HG03135 (cell line): ENCODE measurements around the gene CYB5R3.

Experiments used
- ATAC-seq: cut with Tn5 transposase; IDR thresholded peaks from one replicate; pipeline ENCODE4 v1.9.1; 2021; ENCODE audit warnings: mild to moderate bottlenecking, moderate library complexity; ENCODE audit not compliant: unreplicated experiment

Gene CYB5R3

DNA sequence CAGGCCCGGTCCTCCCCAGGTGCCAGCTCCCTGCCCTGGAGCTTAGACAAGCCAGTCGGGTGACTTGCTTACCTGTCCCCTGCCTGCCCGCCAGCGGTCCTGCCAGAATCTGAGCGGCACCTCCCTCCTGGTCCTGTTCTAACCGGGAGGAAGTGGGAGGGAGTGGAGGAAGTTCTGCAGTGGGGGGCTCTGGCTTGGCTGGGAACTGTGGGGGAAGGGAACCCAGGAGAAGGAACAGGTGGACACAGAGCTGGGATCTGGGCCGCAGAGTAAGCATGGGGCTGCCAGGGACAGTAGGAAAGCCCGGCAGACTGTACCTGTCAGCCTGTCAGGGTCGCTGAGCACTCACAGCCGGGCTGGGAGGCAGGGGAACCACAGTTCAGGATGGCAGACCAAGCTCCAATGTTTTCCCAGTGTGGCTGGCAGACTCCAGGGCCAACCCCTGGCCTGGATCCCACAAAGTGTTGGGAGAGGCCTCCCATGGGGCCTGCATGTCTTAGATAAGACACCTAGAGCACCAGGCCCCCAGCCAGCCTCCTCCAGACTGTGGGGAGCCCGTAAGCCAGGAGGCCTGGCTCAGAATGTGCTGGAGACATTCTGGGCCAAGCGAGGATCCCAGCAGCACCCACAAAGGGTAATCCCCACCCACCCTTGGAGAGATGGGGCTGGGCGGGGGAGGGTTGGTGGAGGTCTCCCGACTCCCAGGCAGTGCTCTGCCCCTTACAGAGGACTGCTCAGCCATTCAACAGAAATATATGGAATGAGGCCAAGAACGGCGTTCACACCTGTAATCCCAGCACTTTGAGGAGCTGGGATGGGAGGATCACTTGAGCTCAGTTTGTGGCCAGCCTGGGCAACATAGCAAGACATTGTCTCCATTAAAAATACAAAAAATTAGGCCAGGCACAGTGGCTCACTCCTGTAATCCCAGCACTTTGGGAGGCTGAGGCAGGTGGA is 2.3 kb downstream of the CYB5R3 start:
- no peak for ATAC-seq

DNA sequence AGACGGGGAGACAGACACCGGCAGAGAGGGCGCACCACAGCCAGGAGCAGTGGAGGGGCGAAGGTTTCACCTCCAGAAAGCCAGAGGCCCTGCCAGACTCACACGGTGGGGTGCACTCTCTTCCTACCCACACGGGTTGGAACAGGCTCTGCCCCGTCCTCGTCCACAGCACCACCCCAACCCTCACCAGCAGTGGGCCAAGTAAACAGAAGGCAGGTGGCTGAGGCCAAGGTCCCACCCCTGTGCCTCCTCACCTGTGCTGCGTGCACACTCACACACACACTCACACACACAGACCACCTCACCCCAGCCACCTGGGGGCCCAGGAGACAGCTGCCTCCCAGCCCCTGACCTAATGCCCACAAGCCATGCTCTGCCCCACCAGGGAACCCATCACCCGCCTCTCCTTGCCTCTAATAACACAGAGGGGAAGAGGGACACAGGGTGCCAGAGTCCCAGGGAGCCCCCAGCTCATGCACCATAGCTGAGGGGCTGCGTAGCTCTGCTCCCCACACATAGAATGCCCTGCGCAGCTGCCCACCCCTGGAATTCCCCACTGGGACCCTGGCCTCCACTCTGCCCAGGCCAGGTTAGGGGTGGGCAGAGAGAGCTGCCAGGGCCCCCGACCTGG is 3.1 kb downstream of the CYB5R3 start:
- no peak for ATAC-seq

DNA sequence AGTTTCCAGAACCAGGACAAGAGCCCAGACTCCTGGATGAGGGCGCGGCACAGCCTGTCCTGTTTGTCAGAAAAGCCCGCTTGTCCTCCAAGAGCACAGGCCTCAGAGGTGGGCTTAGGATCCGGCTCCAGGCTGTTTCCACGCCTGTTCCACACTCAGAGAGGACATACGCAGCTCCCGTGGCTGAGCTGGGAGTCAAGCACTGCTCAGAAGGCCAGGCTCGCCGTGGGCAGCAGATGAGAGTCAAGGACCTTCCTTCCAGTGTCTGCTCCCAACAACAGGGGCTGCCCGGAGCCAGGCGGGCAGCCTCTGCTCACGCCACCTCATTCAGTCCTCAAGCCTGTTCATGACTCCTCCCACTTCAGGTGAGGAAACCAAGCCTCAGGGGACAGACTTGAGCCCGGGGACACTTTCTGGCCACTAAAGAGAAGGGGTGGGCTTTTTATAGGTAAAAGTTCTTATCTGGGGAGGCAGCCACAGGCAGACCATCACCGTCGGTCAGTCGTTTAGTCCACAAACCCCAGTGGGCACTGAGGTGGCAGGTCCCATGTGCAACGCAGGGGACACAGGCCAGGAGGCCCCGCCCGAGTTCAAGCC is 3.8 kb downstream of the CYB5R3 start:
- no peak for ATAC-seq

DNA sequence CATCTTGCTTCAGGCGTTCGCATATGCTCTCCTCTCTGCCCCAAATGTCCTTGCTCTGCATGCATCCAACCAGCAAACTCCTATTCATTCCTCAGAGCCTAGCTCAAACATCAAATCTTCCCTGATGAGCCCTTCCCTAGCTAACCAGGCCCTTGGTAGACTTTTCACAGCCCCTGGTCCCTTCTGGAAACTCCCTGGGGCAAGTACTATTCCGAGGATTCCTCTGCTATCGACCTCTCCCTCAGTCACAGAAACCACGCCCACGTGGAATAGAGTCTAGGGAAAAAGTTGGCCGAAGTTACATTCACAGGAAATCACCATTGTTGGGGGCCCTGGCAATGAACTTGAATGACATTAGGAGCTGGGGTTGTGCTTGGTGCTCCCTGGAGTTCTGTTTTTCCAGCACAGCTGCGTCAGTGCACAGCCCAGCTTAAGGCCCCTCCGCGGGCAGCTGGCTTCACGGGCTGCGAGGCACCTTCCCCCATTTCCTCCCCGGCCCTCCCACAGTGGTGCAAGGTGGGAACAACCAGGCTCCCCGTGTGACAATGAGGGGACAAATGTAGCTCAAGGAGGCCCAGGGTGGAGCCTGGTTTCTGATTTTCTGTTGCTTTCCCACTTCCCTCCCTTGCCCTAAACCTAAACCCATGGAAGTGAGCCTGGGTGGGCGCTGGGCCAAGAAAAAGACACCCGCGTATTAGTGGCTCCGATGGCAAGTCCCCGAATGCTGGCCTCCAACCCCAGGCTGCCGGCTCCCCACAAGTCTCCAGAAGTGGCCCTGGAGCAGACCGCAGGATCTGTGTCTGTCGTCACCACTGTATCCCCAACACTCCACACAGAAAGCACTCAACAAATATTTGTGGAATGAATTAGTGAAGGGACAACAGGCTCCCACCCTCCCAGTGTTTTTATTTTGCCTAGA is 4.5 kb downstream of the CYB5R3 start:
- no peak for ATAC-seq

DNA sequence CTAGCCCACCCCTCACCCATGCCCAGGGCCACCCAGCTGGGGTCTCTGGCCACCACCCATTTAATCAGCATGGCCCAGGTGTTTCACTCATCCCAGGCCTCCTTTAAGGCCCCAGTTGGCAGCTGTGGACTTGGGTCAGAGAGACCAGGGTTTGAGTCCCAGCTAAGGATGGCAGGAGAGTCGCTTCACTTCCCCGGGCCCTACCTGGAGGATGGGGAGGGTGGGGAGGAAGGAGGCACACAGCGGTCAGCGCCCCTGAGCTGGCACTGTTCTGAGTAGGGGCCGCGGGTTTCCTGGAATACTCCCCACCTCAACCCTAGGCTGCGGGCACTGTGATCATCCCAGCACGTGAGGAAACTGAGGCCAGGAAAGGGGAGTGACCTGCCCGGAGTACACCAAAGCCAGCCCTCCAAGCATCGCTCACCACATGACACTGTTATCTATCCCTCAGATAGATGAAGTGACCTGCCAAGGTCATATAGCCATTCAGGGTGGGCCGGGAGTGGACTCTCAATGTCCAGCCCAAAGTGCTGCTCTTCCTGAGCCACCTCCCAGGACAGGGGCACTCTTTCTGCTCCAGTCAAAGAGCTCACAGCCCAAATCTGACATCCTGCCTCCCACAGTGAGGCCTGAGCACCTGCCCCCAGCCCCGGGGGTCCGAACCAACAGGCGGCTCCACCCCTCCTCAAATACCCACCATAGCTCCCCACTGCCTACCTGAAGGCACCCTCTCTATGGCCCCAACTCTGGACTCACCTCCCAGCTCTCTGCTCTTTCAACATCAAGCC is 5.4 kb downstream of the CYB5R3 start:
- ATAC-seq: no peak

DNA sequence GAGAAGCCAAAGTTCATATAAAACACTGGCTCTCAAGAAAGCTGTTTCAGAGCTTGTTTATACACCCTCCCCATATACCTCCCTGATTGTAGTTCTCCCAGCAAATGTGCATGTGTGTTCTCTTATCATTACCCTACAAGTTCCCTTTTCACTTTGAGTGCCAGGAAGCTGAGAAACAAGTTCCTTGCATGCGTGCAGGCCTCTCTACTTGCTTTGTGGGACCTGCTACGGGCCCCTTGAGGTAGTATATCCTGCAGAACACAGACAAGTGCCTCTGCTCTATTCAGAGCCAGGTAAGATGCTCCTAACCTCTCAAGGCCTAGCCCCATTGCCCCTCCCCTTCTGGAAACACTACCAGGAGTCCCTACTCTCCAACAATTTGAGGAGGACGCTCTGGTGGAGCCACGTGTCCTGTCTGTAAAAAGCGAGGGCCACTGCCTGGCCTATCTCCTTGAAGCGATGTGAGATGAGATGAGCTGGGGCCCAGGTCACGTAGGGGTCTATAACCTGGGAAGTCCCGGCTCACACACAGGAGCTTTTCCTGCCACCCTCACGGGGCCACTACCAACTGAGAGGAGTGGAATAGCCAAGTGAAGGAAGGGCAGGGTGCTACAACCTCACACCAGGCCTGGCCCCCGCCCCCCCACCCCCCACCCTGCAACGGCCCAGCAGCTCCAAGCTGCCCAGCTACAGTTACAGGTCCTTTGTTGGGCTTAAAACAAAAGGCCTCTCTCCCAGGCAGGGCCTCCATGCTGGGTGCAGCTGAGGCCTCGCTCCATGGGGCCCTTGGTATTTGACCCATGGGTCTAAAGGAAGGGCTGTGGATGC is 6.2 kb downstream of the CYB5R3 start:
- ATAC-seq: no peak

DNA sequence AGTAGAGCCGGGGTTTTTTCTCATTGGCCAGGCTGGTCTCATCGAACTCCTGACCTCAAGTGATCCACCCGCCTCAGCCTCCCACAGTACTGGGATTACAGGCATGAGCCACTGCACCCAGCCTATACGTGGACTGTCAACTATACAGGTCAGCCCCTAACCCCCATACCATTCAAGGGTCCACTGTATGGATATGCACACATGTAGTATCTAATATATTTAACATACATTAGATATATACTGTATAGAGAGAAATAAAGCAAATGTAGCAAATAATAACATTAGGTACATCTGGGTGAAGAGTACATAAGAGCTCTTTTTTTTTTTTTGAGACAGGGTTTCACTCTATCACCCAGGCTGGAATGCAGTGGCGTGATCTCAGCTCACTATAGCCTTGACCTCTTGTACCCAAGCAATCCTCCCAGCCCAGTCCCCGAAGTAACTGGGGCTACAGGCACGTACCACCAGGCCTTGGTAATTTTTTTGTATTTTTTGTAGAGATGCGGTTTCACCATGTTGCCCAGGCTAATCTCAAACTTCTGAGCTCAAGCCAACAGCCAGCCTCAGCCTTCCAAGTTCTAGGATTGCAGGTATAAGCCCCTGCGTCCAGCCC is 7.3 kb downstream of the CYB5R3 start:
- ATAC-seq: no peak

DNA sequence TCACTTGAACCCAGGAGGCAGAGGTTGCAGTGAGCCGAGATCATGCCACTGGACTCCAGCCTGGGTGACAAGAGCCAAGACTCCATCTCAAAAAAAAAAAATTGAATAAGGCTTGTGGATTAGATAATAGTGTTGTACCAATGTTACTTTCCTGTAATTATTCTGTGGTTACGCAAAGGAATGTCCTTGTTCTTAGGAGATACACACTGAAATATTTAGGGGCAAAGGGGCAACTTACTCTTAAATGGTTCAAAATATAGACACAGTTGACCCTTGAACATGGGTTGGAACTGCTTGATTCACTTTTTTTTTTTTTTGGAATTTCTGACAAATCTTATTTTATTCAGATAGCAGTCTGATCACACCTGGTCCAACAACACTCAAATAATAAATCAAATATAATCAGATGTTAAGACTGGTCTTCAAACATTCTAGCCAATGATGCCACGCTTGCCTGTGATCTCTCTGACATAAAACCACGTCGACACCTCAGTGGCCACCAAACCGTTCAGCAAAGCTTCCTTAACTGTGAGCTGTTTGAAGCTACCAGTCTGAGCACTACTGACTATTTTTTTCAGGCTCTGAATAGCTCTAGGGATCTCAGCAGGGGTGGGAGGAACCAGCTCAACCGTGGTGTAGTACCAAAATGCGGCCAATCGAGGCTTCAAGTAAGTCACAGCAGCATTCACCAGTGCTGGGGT is 9.5 kb downstream of the CYB5R3 start:
- ATAC-seq: no peak

DNA sequence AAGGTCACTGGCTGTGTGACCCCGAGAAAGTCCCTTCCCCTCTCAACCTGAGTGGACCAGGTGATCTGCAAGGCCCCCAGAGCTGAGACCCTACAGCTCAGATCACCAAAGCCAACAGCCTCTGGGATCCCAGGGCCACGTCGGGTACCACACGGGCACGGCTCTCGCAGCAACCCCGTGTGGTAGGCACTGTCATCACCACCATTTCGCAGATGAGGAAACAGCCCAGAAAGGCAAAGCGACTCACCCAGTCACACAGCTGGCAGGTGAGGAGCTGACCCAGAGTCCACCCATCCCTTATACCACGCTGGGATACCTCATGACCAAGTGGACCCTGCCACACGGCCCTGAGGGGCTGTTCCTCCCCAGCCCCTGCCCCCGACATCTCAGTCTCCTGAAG is 11.6 kb downstream of the CYB5R3 start:
- no peak for ATAC-seq

DNA sequence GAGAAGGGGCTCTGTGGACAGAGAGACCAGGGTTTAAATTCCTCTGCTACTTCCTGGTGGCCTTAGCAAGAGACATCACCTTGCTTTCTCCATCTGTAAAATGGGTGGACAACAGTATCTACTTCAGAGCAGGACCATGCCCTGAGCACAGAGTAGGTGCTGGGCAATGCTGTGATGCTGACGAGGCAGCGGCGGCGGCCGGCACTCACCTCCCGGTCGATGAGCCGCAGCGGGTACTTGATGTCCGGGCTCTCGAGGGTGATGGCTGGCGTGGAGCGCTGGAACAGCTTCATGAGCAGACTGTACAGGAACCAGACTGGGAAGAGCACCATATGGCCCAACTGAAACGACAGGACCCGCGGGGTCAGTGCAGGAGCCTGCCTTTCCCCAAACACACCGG is 12.7 kb downstream of the CYB5R3 start:
- no peak for ATAC-seq

DNA sequence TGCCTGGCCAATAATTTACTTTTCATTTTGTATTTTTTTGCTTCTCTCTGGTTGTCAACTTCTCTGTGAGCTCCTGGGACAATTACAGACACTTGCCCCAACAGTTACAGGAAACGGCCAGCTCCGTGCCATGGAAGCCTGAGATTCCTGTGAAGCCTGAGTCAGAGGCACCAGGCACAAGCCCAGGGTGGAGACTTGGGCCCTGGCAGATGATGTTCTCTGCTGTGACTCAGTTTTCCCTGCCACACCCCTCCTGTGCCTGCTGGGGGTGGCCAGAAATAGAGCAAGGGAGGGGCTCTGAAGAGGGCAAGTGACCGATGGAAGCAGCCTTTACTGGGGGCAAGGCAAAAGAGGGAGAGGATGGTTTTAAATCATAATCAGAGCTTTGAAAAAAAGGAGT is 13.7 kb downstream of the CYB5R3 start:
- no peak for ATAC-seq

DNA sequence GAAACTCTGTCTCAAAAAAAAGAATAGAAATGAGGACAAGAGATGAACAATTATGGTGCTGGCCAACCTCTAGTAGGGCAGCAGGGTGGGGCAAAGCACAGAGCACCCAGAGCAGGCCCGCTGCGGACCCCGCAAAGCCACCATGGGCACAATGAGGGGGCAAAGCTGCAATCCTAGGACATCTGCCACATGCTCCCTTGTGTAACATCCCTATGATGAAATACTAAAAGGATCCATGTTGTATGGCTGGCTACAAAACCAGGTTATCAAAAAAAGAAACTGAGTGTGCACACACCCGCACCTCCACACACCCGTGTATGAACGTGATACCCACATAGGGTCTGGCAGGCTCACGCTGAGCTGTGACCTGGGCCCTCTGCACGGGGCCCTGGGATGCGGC is 16.2 kb downstream of the CYB5R3 start:
- ATAC-seq: no peak

DNA sequence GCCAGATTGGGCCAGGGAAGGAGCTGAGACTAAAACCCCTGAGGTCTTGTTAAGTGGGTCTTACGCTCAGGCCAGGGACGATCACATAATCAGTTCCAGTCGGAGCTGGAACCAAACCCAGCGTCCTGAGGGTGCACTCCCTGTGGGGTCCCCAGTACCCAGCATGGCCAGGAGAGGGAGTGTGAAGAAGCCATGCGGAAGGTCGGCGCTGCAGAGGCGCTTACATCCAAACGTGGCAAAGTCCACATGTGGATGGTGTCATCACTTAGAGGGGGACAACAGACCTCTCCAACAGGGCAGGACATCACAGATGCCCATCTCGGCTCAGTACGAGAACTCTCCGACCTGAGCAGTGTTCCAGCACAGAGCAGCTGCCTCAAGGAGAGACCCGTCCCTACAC is 17.1 kb downstream of the CYB5R3 start:
- ATAC-seq: no peak

DNA sequence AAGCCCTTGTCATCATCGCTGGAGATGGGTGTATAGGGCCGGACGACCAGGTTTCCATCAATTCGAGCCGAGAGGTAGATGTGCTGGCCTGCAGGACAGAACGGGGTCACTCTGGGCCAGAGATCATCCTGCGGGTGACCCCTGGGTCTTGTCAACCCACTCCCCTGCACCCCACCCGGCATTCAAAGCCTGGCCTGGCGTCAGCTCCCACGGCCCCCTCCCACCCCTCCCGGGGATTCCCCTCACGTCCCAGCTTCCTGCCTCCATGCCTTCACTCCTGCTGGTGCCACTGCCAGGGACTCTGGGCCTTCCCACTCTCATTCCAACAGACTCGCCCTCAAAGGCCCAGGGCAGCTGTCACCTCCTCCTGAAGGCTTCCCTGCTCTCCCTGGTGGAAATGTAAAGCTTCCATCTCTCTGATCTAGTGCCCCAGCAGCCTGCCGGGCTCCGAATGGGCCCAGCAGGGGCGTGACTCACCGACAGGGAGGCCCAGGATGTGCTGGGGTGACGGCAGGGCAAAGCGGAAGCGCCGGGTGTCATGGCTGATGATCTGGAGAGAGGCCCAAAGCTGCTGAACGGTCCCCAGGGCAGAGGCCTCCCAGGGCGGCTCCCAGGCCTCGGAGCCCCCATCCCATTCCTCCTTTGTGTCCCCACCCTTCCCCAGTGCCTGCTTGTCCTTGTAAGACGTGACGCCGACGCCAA is 18.1 kb downstream of the CYB5R3 start:
- no peak for ATAC-seq

DNA sequence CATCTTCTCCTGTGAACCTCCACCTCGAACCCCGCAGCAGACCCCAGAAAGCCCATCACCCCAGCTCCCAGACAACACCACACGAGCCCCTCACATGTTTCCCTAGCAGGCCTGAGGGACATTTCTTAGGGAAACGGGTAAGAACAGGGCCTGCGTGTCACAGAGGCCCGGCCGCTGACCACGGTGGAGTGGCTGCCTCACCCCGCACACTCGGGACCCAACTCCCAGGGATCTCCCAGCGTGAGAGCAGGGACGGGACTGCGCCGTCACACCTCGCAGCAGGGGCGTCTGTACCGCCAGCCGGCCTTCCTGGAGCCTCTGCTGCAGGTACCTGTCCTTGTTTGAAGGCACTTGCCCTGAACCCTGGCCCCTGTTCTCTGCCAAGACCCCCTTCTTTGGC is 19.0 kb downstream of the CYB5R3 start:
- ATAC-seq: no peak

DNA sequence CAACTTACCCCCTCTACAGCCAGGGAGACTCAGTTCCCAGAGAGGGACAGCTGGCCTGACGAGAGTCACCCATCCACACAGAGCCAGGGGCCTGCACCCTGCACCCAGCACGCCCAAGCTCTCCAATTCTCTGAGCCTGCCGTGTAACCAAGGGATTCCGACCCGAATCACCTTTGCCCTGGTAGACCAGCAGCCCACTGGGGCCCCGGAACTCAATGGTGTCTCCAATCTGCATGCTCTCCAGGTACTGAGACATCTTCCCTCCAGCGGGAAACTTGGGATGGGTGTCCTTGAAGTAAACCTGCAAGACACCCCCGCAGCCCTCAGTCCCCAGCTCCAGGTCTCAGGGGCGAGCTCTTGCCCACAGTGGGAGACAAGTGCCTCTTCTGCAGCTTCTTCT is 21.2 kb downstream of the CYB5R3 start:
- ATAC-seq: no peak

DNA sequence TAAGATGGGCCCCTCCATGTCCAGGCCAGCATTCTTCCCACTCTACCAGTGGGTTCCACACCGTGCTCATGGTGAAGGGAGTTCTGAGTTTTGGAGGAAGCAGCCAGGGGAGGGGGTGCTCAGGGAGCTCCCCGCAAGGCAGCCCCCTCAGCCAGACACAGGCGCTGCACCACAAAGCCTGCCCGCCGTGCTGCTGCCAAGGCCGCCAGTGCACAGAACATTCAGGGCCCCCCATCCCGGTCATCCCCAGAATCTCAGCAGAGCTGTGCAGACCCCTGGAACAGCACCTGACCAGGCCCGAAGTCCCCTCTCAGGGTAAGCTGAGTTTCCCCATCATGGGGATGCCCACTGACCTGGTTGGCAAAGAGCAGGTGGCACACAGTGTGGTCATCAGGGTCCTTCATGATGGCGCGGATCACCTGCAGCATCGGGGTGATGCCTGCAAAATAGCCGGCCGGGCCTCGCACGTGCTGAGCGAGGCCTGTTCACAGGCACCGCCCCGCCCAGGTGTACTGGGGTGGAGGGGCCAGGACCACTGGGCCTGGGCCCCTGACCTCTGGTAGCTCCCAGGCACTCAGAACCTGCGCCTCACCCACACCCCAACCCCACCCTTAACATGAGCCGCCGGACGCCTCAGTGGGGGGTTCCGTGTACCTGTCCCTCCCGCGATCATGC is 22.1 kb downstream of the CYB5R3 start:
- no peak for ATAC-seq
